ENCODE data around the gene C11orf24. TPM values are rescaled to one million over a fixed set of nuclear protein-coding genes. Genes with fewer than 3 reads are reported as not detected.

Gene C11orf24
- total and polyA plus RNA-seq, 10 of the 15 experiments (the other 5 are each of a cell fraction or from before 2014, with no cell fraction given), result 4.3 to 104 (median 41.4) TPM

- ChIA-PET CTCF (interaction anchor here (14.0 kb wide), 1 partner anchor 35 kb away, joined by 365 read pairs; no protein-coding TSS in a partner anchor), POLR2A (no interaction called here), SMC1A (ENCODE audit: uncharacterized antibody, unreplicated experiment) (no interaction called here), RAD21 (ENCODE audit: unreplicated experiment) (interaction anchor here (1.3 kb wide), 1 partner anchor 37 kb away, joined by 9 read pairs; no protein-coding TSS in a partner anchor)
- no peak for FAIRE-seq
- H2AFZ ChIP-seq (ENCODE audit: control insufficient read depth, low read depth, low read length), result no peak overlapping the region
- no peaks in the 10 kb centered on the region for H4K20me1 ChIP-seq (ENCODE audit: control insufficient read depth, insufficient read depth)
- no peak for DNase-seq (ENCODE audit: low read depth, low spot score)
- intact Hi-C loops (cut with micrococcal nuclease; ENCODE audit: unreplicated experiment), result no loop called here
- H3K4me1 ChIP-seq (ENCODE audit: control insufficient read depth, insufficient read depth, low read length), result peaks cover 27% of the 10 kb centered on the region
- no peak overlapping the region for H3K4me2 ChIP-seq (ENCODE audit: control insufficient read depth, insufficient read depth)
- H3K9ac ChIP-seq (ENCODE audit: control insufficient read depth, insufficient read depth, low read length), result no peak overlapping the region
- ATAC-seq, result no peak
- TF ChIP-seq GATAD2B (conservative IDR thresholded peaks at IDR 0.05; ENCODE audit: low read depth) (no peak), JUNB (IDR thresholded peaks at IDR 0.05) (no peak), RFX5 (IDR thresholded peaks at IDR 0.05; ENCODE audit: low read depth, low read length) (no peak)
- H3K27ac ChIP-seq (ENCODE audit: control insufficient read depth, insufficient read depth), result no peak overlapping the region
- H3K27me3 ChIP-seq (replicated peaks in 1 of 2; ENCODE audit: control insufficient read depth in 2 of 2, insufficient read depth in 2 of 2, low read length in 1 of 2), result no peaks in the 10 kb centered on the region
- no TSS peak for BruUV-seq (replicated peaks)
- no peaks in the 10 kb centered on the region for H3K9me3 ChIP-seq (replicated peaks; ENCODE audit: control insufficient read depth, insufficient read depth, low read length)
- 99% methylated on average over 8 of the region's 8 CpGs for WGBS (ENCODE audit: insufficient coverage, insufficient replicate concordance, low lambda C conversion rate, missing lambda C conversion rate)
- in situ Hi-C loops (cut with MboI), result no loop called here
- H3K79me2 ChIP-seq (ENCODE audit: control insufficient read depth, insufficient read depth, low read length), result peaks cover 21% of the 10 kb centered on the region
- H3K4me3 ChIP-seq, result no peak overlapping the region
- H3K36me3 ChIP-seq (ENCODE audit: control insufficient read depth in 2 of 2, insufficient read depth in 2 of 2, low read length in 1 of 2), result peaks cover 18 to 30% of the 10 kb centered on the region in 2 experiments; a peak in 3 of 4 replicates
Measured at GRCh38 chr11:68262544-68262827, 9.3 kb downstream of the C11orf24 start.

- Histone ChIP-seq H3K9me3 (replicated peaks; ENCODE audit: control insufficient read depth, insufficient read depth, low read length) (no peaks in the 10 kb centered on the region), H3K27ac (ENCODE audit: control insufficient read depth, insufficient read depth) (no peak overlapping the region), H4K20me1 (ENCODE audit: control insufficient read depth, insufficient read depth) (no peaks in the 10 kb centered on the region), H2AFZ (ENCODE audit: control insufficient read depth, low read depth, low read length) (no peak overlapping the region), H3K4me1 (ENCODE audit: control insufficient read depth, insufficient read depth, low read length) (peaks cover 22% of the 10 kb centered on the region), H3K36me3 (ENCODE audit: control insufficient read depth in 2 of 2, insufficient read depth in 2 of 2, low read length in 1 of 2) (peaks cover 18 to 30% of the 10 kb centered on the region in 2 experiments; a peak in 3 of 4 replicates), H3K79me2 (ENCODE audit: control insufficient read depth, insufficient read depth, low read length) (peaks cover 16% of the 10 kb centered on the region), H3K9ac (ENCODE audit: control insufficient read depth, insufficient read depth, low read length) (no peak overlapping the region), H3K27me3 (replicated peaks in 1 of 2; ENCODE audit: control insufficient read depth in 2 of 2, insufficient read depth in 2 of 2, low read length in 1 of 2) (no peaks in the 10 kb centered on the region), H3K4me2 (ENCODE audit: control insufficient read depth, insufficient read depth) (no peak overlapping the region), H3K4me3 (no peak overlapping the region)
- ChIA-PET CTCF (interaction anchor here (14.0 kb wide), 1 partner anchor 36 kb away, joined by 365 read pairs; no protein-coding TSS in a partner anchor), POLR2A (interaction anchor here (0.5 kb wide), 1 partner anchor 1104 kb away, joined by 3 read pairs; no protein-coding TSS in a partner anchor), RAD21 (ENCODE audit: unreplicated experiment) (interaction anchor here (5.9 kb wide), 1 partner anchor 34 kb away, joined by 186 read pairs; no protein-coding TSS in a partner anchor), SMC1A (ENCODE audit: uncharacterized antibody, unreplicated experiment) (interaction anchor here (5.5 to 6.0 kb wide), 2 partner anchors 10 to 37 kb away, joined by 40 to 134 read pairs; partner anchors contain the start of gene C11orf24)
- TSS peak; percentile 39 for BruUV-seq (replicated peaks)
- 98% methylated on average over 23 of the region's 24 CpGs for WGBS (ENCODE audit: insufficient coverage, insufficient replicate concordance, low lambda C conversion rate, missing lambda C conversion rate)
- DNase-seq (ENCODE audit: low read depth, low spot score) (no peak), FAIRE-seq (no peak), ATAC-seq (no peak)
- in situ Hi-C loops (cut with MboI), result no loop called here
- intact Hi-C loops (cut with micrococcal nuclease; ENCODE audit: unreplicated experiment), result no loop called here
- TF ChIP-seq CBX3 (IDR thresholded peaks at IDR 0.05; ENCODE audit: borderline replicate concordance, low read depth), result no peak
- TF ChIP-seq HSF1 (IDR thresholded peaks at IDR 0.05; ENCODE audit: low read depth, low read length), result no peak
- no peak for TF ChIP-seq SPI1 (IDR thresholded peaks at IDR 0.05; ENCODE audit: borderline replicate concordance, insufficient read depth, low read depth, low read length)
- no peak for TF ChIP-seq YBX1 (IDR thresholded peaks at IDR 0.05)
- no peak for TF ChIP-seq POLR2AphosphoS5 (IDR thresholded peaks at IDR 0.05; ENCODE audit: low read length)
- no peak for TF ChIP-seq ASH2L (IDR thresholded peaks at IDR 0.05; ENCODE audit: borderline replicate concordance, low read depth)
- TF ChIP-seq POLR2AphosphoS2 (IDR thresholded peaks at IDR 0.05; ENCODE audit: low read depth, low read length), result 0 out of 2 replicates have a peak, but pooled peaks have one; percentile 34
- TF ChIP-seq BHLHE40 (IDR thresholded peaks at IDR 0.05; ENCODE audit: borderline replicate concordance in 1 of 2, low read depth in 2 of 2, low read length in 1 of 2), result no peak
- no peak for TF ChIP-seq TCF12 (IDR thresholded peaks at IDR 0.05; ENCODE audit: low read depth, low read length)
- no peak for TF ChIP-seq RBBP5 (conservative IDR thresholded peaks at IDR 0.05)
- TF ChIP-seq POLR2A (IDR thresholded peaks at IDR 0.05; ENCODE audit: low read depth, low read length), result peak; percentile 35; the same call in 1 of the 2 replicates
- TF ChIP-seq PBX3 (IDR thresholded peaks at IDR 0.05; ENCODE audit: insufficient replicate concordance, low read depth, low read length), result no peak
Measured at GRCh38 chr11:68261749-68262543, 9.8 kb downstream of the C11orf24 start.
